ENCODE results near the gene MFSD6.
A peak's percentile ranks its signal among the peaks of the same experiment; 100 is the strongest.
"Not testable (repeated sequence)": the region's sequence is repeated elsewhere in the genome, so short reads cannot be mapped to it uniquely, and the experiment has no call there.

Gene MFSD6

GRCh38 chr2:190466819-190467446, 58.8 kb downstream of the MFSD6 start:
- DNase-seq, result no peak

- DNase-seq, result no peak
These were observed 59.5 kb downstream of the MFSD6 start for GRCh38 chr2:190467575-190468083.

- not testable (repeated sequence) for DNase-seq
These were observed 60.2 kb downstream of the MFSD6 start for GRCh38 chr2:190468354-190468753.

- DNase-seq, result peak; percentile 45 to 72 (median 52)
These were observed 60.8 kb downstream of the MFSD6 start for GRCh38 chr2:190468814-190469569.

GRCh38 chr2:190469771-190470170, 61.6 kb downstream of the MFSD6 start:
- DNase-seq, result peak; percentile 44 to 81 (median 53)

- DNase-seq, result no peak
These were observed 62.2 kb downstream of the MFSD6 start for GRCh38 chr2:190470256-190470826.

- DNase-seq, result no peak
These were observed 69.7 kb downstream of the MFSD6 start for GRCh38 chr2:190477661-190478454.

GRCh38 chr2:190478572-190479195, 70.5 kb downstream of the MFSD6 start:
- DNase-seq, result no peak

GRCh38 chr2:190481339-190481738, 73.2 kb downstream of the MFSD6 start:
- DNase-seq, result no peak

GRCh38 chr2:190482451-190482850, 74.3 kb downstream of the MFSD6 start:
- no peak for DNase-seq

GRCh38 chr2:190486037-190486623, 78.0 kb downstream of the MFSD6 start:
- no peak for DNase-seq

GRCh38 chr2:190488516-190489233, 80.5 kb downstream of the MFSD6 start:
- no peak for DNase-seq

GRCh38 chr2:190489475-190489874, 81.3 kb downstream of the MFSD6 start:
- no peak for DNase-seq

- DNase-seq, result no peak
These were observed 82.3 kb downstream of the MFSD6 start for GRCh38 chr2:190490502-190490901.

GRCh38 chr2:190493095-190493494, 84.9 kb downstream of the MFSD6 start:
- no peak for DNase-seq

GRCh38 chr2:190494600-190495227, 86.6 kb downstream of the MFSD6 start:
- DNase-seq, result not testable (repeated sequence)

GRCh38 chr2:190497428-190497827, 89.3 kb downstream of the MFSD6 start:
- DNase-seq, result no peak

GRCh38 chr2:190499273-190499672, 91.1 kb downstream of the MFSD6 start:
- DNase-seq, result no peak

- DNase-seq, result no peak
These were observed 91.9 kb downstream of the MFSD6 start for GRCh38 chr2:190500054-190500502.

GRCh38 chr2:190501231-190501630, 93.1 kb downstream of the MFSD6 start:
- DNase-seq, result no peak

Data from suppressor macrophage (primary cell).